A549 (cell line): ENCODE results near the gene KCTD21. TPM values are rescaled to one million over a fixed set of nuclear protein-coding genes. Genes with fewer than 3 reads are reported as not detected.

Experiments
- ATOH8 ChIP-seq: fragments of 250-450 bp; sonication (Bioruptor Pico); IDR thresholded peaks from 2 replicates; pipeline ENCODE4 v1.5.0; 2020; ENCODE audit warnings: low read depth, mild to moderate bottlenecking, moderate library complexity
- BHLHE40 ChIP-seq: IDR thresholded peaks from 2 replicates; pipeline ENCODE4 v1.6.1; 2012; ENCODE audit warnings: low read depth, low read length, inconsistent platforms
- CBX8 ChIP-seq: fragments of 200-600 bp; sonication (generic); IDR thresholded peaks from 2 replicates; pipeline ENCODE4 v1.6.1; 2016
- CHD2 ChIP-seq: fragments of 150-350 bp; IDR thresholded peaks from 2 replicates; pipeline ENCODE4 v1.6.1; 2014; ENCODE audit warnings: low read length; ENCODE audit not compliant: partially characterized antibody
- CHD4 ChIP-seq: fragments of 200-600 bp; sonication (generic); IDR thresholded peaks from 2 replicates; pipeline ENCODE4 v1.6.1; 2016; ENCODE audit warnings: antibody characterized with exemption, mild to moderate bottlenecking, borderline replicate concordance
- CTCF ChIP-seq: fragments of >200 bp; sonication (Bioruptor Twin); formaldehyde crosslinking; IDR thresholded peaks from 3 replicates; pipeline ENCODE4 v1.5.1; 2016
- EHMT2 ChIP-seq: fragments of 200-600 bp; sonication (generic); IDR thresholded peaks from 2 replicates; pipeline ENCODE4 v1.6.1; 2016; ENCODE audit warnings: antibody characterized with exemption, low read depth, mild to moderate bottlenecking, moderate library complexity
- ELK1 ChIP-seq: fragments of 150-350 bp; IDR thresholded peaks from 2 replicates; pipeline ENCODE4 v1.6.1; 2014; ENCODE audit warnings: low read depth, mild to moderate bottlenecking, low read length
- EP300 ChIP-seq, 2 experiments: fragments of >200 bp; sonication (Bioruptor Twin); formaldehyde crosslinking; IDR thresholded peaks; 2 replicates in 1 of 2; 3 replicates in 1 of 2; pipeline ENCODE4 v1.6.1; 2016 to 2017
- ESRRA ChIP-seq: fragments of 150-350 bp; IDR thresholded peaks from 2 replicates; pipeline ENCODE4 v1.6.1; 2014; ENCODE audit warnings: mild to moderate bottlenecking, low read length, borderline replicate concordance
- HOXA7 ChIP-seq: fragments of 250-450 bp; sonication (Bioruptor Pico); IDR thresholded peaks from 2 replicates; pipeline ENCODE4 v1.5.0; 2020; ENCODE audit warnings: mild to moderate bottlenecking, moderate library complexity
- HOXB5 ChIP-seq: fragments of 250-450 bp; sonication (Bioruptor Pico); IDR thresholded peaks from 2 replicates; pipeline ENCODE4 v1.5.0; 2020; ENCODE audit warnings: mild to moderate bottlenecking, moderate library complexity
- JUN ChIP-seq, 2 experiments: fragments of >200 bp; sonication (Bioruptor Twin); formaldehyde crosslinking; IDR thresholded peaks; 2 replicates in 1 of 2; 3 replicates in 1 of 2; pipeline ENCODE4 v1.6.1; 2016 to 2017
- KDM5A ChIP-seq: fragments of 200-600 bp; sonication (generic); IDR thresholded peaks from 2 replicates; pipeline ENCODE4 v1.6.1; 2016; ENCODE audit warnings: antibody characterized with exemption, mild to moderate bottlenecking
- MAFK ChIP-seq: fragments of 450-650 bp; IDR thresholded peaks from 2 replicates; pipeline ENCODE4 v1.6.1; 2014; ENCODE audit not compliant: partially characterized antibody
- MAX ChIP-seq: IDR thresholded peaks from 2 replicates; pipeline ENCODE4 v1.6.1; 2012
- MYC ChIP-seq: IDR thresholded peaks from 2 replicates; pipeline ENCODE4 v1.6.1; 2012; ENCODE audit warnings: mild to moderate bottlenecking, inconsistent platforms, low read length, improper control_type of control experiment, borderline replicate concordance
- NFE2L2 ChIP-seq: fragments of 150-350 bp; conservative IDR thresholded peaks from 2 replicates; pipeline ENCODE4 v1.6.1; 2014; ENCODE audit warnings: low read length
- NPAS2 ChIP-seq: fragments of 250-450 bp; sonication (Bioruptor Pico); IDR thresholded peaks from 2 replicates; pipeline ENCODE4 v1.8.0; 2022; ENCODE audit warnings: mild to moderate bottlenecking, moderate library complexity, borderline replicate concordance
- POLR2A ChIP-seq: IDR thresholded peaks from 2 replicates; pipeline ENCODE4 v1.6.1; 2012; ENCODE audit warnings: mild to moderate bottlenecking, low read length
- POLR2AphosphoS2 ChIP-seq: conservative IDR thresholded peaks from 2 replicates; pipeline ENCODE4 v1.6.1; 2012; ENCODE audit warnings: low read length, improper control_type of control experiment, inconsistent platforms
- SMC3 ChIP-seq: fragments of >200 bp; sonication (Bioruptor Twin); formaldehyde crosslinking; IDR thresholded peaks from 3 replicates; pipeline ENCODE4 v1.6.1; 2018; ENCODE audit warnings: inconsistent platforms
- ZC3H11A ChIP-seq: fragments of 450-650 bp; IDR thresholded peaks from 2 replicates; pipeline ENCODE4 v1.6.1; 2014; ENCODE audit warnings: antibody characterized with exemption, mild to moderate bottlenecking
- ZSCAN20 ChIP-seq: fragments of 250-450 bp; sonication (Bioruptor Pico); IDR thresholded peaks from 2 replicates; pipeline ENCODE4 v1.8.0; 2022; ENCODE audit warnings: mild to moderate bottlenecking, moderate library complexity
- polyA plus RNA-seq, 4 experiments: library from polyadenylated mRNA; depleted of rRNA in 3 of 4; stranded (reverse); fragments of >200 nt; fragmentation: RNase III in 1 of 4; extraction: RNeasy Plus Mini Kit Qiagen cat#74134 plus additional on column Dnase treatment in 1 of 4; gene quantifications; 2 replicates in 3 of 4; 3 replicates in 1 of 4; pipeline ENCODE4 v1.2.3, GENCODE V29; 2011 to 2017

The KCTD21 gene
- polyA plus RNA-seq, 2 of the 4 experiments (the other 2 are of a cell fraction) = 5.9 to 7.2 TPM

- TF ChIP-seq ELK1 (no peak), NFE2L2 (no peak), POLR2A (peak; percentile 86), MAFK (peak; percentile 57), MAX (peak; percentile 98), ZSCAN20 (CRISPR knock-in tag) (no peak), HOXA7 (CRISPR knock-in tag) (no peak), CBX8 (no peak), MYC (peak; percentile 94), ZC3H11A (no peak), CHD4 (no peak), POLR2AphosphoS2 (no peak), EHMT2 (no peak), JUN (IDR thresholded peaks at IDR 0.05) (peak; percentile 83 to 87), SMC3 (no peak), KDM5A (peak; percentile 82), ATOH8 (CRISPR knock-in tag) (0 out of 2 replicates have a peak, but pooled peaks have one; percentile 22), CHD2 (no peak), HOXB5 (CRISPR knock-in tag) (no peak), CTCF (no peak), ESRRA (no peak), NPAS2 (CRISPR knock-in tag) (no peak), EP300 (IDR thresholded peaks at IDR 0.05) (no peak), BHLHE40 (no peak)
Observed at GRCh38 chr11:78139422-78140391, 48.7 kb downstream of the KCTD21 start, which contains the start of gene ALG8 (continued).
